Measurements from ENCODE around the gene LYST. TPM values are rescaled to one million over a fixed set of nuclear protein-coding genes. Genes with fewer than 3 reads are reported as not detected.
A peak's percentile ranks its signal among the peaks of the same experiment; 100 is the strongest.
"Not testable (repeated sequence)": the region's sequence is repeated elsewhere in the genome, so short reads cannot be mapped to it uniquely, and the experiment has no call there.

Gene LYST
- total RNA-seq, 1 donor from 2014 or later: 90.2 TPM

DNA sequence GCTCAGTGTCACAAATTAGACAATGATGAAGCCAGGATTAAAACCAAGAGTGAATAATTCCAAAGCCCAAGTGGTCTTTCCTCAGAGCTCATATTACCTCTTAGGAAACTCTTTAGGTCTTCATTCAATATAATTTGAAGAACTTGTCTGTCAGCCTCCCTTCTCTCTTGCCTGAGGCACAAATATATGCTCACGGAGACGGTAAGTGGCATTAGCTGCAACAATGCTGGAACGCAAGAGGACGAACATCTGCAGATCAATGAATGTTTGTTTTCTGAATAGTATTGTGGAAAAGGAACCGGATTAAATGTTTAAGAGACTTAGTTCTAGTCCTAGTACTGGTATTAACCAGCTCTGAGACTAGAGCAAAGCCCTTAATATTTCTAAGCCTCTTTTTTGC, 39.7 kb upstream of the LYST start:
- Mint-ChIP-seq H3K4me1 (peaks cover 10% of the 10 kb centered on the region), H3K27me3 (no peaks in the 10 kb centered on the region), H3K9me3 (no peaks in the 10 kb centered on the region), H3K4me3 (no peak overlapping the region), H3K27ac (no peak overlapping the region), H3K36me3 (ENCODE audit: low read depth) (no peaks in the 10 kb centered on the region)
- DNase-seq (no peak), ATAC-seq (ENCODE audit: low read depth) (no peak)
- intact Hi-C loops (cut with micrococcal nuclease): no loop called here
- ChIA-PET CTCF (no interaction called here), POLR2A (interaction anchor here (0.6 kb wide), 1 partner anchor 13 kb away, joined by 3 read pairs; no protein-coding TSS in a partner anchor)
- TF ChIP-seq, protein P1, sequence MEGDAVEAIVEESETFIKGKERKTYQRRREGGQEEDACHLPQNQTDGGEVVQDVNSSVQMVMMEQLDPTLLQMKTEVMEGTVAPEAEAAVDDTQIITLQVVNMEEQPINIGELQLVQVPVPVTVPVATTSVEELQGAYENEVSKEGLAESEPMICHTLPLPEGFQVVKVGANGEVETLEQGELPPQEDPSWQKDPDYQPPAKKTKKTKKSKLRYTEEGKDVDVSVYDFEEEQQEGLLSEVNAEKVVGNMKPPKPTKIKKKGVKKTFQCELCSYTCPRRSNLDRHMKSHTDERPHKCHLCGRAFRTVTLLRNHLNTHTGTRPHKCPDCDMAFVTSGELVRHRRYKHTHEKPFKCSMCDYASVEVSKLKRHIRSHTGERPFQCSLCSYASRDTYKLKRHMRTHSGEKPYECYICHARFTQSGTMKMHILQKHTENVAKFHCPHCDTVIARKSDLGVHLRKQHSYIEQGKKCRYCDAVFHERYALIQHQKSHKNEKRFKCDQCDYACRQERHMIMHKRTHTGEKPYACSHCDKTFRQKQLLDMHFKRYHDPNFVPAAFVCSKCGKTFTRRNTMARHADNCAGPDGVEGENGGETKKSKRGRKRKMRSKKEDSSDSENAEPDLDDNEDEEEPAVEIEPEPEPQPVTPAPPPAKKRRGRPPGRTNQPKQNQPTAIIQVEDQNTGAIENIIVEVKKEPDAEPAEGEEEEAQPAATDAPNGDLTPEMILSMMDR (IDR thresholded peaks at IDR 0.05): no peak

DNA sequence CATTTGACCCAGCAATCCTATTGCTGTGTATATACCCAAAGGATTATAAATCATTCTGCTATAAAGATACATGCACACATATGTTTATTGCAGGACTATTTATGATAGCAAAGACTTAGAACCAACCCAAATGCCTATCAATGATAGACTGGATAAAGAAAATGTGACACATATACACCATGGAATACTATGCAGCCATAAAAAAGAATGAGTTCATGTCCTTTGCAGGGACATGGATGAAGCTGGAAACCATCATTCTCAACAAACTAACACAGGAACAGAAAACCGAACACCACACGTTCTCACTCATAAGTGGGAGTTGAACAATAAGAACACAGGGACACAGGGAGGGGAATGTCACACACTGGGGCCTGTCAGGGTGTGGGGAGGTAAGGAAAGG, 37.1 kb upstream of the LYST start:
- H3K27ac Mint-ChIP-seq, CTCF ChIA-PET: not testable (repeated sequence)

DNA sequence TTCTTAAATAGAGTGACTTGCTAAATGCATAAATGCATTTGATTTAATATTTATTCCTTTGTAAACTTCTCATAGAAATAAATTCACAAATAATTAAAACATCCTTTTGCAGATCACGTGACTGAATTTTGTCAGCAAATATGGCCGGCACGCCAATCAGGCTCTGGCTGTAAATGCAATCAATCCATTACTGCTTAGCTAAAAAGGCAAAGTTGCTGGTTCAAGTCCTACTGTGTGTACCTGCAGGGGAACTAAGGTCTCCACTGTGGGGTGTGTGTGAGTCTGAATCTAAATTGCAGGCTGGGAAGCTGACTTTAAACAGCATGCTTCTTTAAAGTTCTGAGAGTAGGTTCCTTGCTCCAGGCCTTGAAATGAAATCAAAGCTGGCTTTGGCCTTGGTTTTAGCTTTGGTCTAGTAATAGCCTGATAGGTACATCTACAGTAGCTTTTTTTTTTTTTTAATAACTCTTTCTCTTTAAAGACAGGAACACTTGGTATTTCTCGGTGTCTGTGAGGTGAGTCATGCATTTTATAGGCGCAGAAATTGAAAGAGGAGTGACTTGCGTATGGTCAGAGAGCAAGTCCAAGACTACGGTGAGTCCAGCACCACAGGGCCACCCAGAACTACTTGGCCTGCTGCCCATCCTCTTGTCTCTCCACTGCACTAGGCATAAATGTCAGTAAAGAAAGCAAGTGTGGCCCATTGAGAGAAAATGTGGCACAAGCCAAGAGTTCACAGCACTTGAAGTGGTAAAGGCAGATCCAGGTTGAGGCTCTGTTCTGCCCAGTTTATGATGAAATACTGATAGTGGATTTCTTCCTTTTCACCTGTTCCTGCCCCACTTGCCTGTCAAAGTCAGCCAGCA, 36.2 kb upstream of the LYST start:
- Mint-ChIP-seq H3K4me3 (no peak overlapping the region), H3K27ac (no peak overlapping the region), H3K4me1 (peaks cover 24% of the 10 kb centered on the region), H3K27me3 (no peaks in the 10 kb centered on the region), H3K9me3 (no peaks in the 10 kb centered on the region), H3K36me3 (ENCODE audit: low read depth) (no peaks in the 10 kb centered on the region)
- intact Hi-C loops (cut with micrococcal nuclease): no loop called here
- ChIA-PET POLR2A (interaction anchor here (0.7 kb wide), 1 partner anchor 9 kb away, joined by 3 read pairs; no protein-coding TSS in a partner anchor), CTCF (no interaction called here)
- no peak for DNase-seq
- TF ChIP-seq, protein P1 (IDR thresholded peaks at IDR 0.05): no peak
- no peak for ATAC-seq (ENCODE audit: low read depth)

More for the DNA sequence above, 37.1 kb upstream of the LYST start:
- H3K36me3 Mint-ChIP-seq (ENCODE audit: low read depth); intact Hi-C loops (cut with micrococcal nuclease); H3K27me3 Mint-ChIP-seq; ATAC-seq (ENCODE audit: low read depth); POLR2A ChIA-PET; H3K9me3 Mint-ChIP-seq; H3K4me3 Mint-ChIP-seq; DNase-seq: not testable (repeated sequence)
- H3K4me1 Mint-ChIP-seq: peaks cover 19% of the 10 kb centered on the region

DNA sequence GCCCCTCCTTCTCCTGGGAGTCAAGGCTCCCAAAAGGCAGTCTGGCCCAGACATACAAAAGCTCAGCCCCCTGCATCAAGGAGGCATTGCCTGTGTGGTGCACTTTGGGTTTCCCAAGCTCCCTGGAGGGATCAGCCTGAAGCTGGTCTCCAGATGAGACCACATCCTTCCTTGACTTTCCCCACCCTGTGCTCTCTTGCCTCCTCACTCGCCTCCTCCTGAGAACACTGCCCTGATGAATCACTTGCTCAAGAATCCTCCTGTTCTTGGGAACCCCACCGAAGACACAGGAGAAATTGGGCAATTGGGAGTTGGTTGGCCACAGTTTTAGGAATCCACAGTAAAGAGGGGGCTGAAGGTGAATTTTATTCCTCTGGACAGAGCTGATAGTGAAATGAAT, 34.8 kb upstream of the LYST start:
- Mint-ChIP-seq H3K9me3 (no peaks in the 10 kb centered on the region), H3K36me3 (ENCODE audit: low read depth) (no peaks in the 10 kb centered on the region), H3K4me1 (peaks cover 18% of the 10 kb centered on the region), H3K4me3 (no peak overlapping the region), H3K27ac (peak overlapping the region; percentile 5), H3K27me3 (no peaks in the 10 kb centered on the region)
- intact Hi-C loops (cut with micrococcal nuclease): no loop called here
- DNase-seq (no peak), ATAC-seq (ENCODE audit: low read depth) (no peak)
- POLR2A ChIA-PET: interaction anchor here (1.3 kb wide), 1 partner anchor 35 kb away, joined by 14 read pairs; no protein-coding TSS in a partner anchor
- CTCF ChIA-PET: no interaction called here
- TF ChIP-seq, protein P1 (IDR thresholded peaks at IDR 0.05): no peak

DNA sequence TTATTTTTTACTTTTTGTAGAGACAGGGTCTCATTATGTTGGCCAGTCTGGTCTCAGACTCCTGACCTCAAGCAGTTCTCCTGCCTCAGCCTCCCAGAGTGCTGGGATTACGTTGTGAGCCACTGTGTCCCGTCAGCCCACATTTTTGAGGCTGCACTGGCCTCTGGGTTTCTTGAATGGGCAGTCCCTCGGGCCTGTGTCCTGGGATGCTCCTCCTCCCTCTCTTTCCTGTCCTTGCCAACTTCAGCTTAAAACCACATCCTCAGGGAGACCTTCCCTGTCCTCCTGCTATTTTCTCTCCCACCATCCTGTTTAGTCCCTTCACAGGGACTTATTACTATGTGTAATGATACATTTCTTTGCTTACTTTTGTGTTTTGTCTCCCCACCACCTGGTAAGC, 31.4 kb upstream of the LYST start:
- DNase-seq (no peak), ATAC-seq (ENCODE audit: low read depth) (no peak)
- Mint-ChIP-seq H3K9me3 (no peaks in the 10 kb centered on the region), H3K27ac (no peak overlapping the region), H3K36me3 (ENCODE audit: low read depth) (no peaks in the 10 kb centered on the region), H3K4me1 (peaks cover 27% of the 10 kb centered on the region), H3K27me3 (no peaks in the 10 kb centered on the region), H3K4me3 (no peak overlapping the region)
- intact Hi-C loops (cut with micrococcal nuclease): no loop called here
- ChIA-PET CTCF (no interaction called here), POLR2A (no interaction called here)
- TF ChIP-seq, protein P1 (IDR thresholded peaks at IDR 0.05): no peak

Measured in activated B cell treated with CpG ODN at 0.5 μM for 24 hours (primary cell).